Keratinocyte (primary cell): ENCODE measurements around the gene TMOD3.

ENCODE experiments used
- EZH2 ChIP-seq: IDR thresholded peaks from one replicate; pipeline ENCODE4 v1.6.1; 2012; ENCODE audit warnings: inconsistent platforms, mild to moderate bottlenecking, low read length, moderate library complexity
- TF ChIP-seq, protein P1 (sequence below), 3 experiments: IDR thresholded peaks in 1 of 3; conservative IDR thresholded peaks in 1 of 3; optimal IDR thresholded peaks in 1 of 3; 2 replicates in 2 of 3; 3 replicates in 1 of 3; pipeline versions ENCODE3 to v1.5.1; 2011; ENCODE audit warnings: low read length in 3 of 3, mild to moderate bottlenecking in 3 of 3, moderate library complexity in 2 of 3, control low read depth in 1 of 3, inconsistent platforms in 1 of 3; ENCODE audit not compliant: insufficient read depth in 2 of 3; ENCODE audit errors: extremely low read depth in 1 of 3

DNA sequence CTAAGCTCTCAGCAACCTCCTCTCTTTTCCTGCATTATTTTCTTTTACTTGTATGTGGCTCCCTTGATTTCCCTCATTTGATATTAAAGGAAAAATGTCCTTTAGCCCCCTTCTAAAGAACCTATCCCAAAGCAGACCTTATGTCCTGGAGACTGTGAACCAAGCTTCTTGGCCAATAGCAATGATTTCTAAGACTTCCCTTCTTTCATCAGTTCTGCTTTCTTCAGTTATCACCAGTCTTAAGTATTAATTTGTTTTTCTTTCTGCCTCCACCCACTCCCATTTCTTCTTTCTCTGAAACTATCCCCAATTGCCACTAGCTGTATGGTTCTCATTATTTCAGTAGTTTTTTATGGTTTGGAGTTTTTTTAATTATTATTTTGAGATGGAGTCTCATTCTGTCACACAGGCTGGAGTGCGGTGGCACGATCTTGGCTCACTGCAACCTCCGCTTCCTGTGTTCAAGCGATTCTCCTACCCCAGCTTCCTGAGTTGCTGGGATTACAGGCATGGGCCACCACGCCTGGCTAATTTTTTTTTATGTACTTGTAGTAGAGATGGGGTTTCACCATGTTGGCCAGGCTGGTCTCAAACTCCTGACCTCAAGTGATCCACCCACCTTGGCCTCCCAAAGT lies 12.1 kb downstream of the TMOD3 start:
- TF ChIP-seq, protein P1, sequence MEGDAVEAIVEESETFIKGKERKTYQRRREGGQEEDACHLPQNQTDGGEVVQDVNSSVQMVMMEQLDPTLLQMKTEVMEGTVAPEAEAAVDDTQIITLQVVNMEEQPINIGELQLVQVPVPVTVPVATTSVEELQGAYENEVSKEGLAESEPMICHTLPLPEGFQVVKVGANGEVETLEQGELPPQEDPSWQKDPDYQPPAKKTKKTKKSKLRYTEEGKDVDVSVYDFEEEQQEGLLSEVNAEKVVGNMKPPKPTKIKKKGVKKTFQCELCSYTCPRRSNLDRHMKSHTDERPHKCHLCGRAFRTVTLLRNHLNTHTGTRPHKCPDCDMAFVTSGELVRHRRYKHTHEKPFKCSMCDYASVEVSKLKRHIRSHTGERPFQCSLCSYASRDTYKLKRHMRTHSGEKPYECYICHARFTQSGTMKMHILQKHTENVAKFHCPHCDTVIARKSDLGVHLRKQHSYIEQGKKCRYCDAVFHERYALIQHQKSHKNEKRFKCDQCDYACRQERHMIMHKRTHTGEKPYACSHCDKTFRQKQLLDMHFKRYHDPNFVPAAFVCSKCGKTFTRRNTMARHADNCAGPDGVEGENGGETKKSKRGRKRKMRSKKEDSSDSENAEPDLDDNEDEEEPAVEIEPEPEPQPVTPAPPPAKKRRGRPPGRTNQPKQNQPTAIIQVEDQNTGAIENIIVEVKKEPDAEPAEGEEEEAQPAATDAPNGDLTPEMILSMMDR (optimal IDR thresholded peaks at IDR 0.05 in 1 of 3, IDR thresholded peaks at IDR 0.05 in 1 of 3, conservative IDR thresholded peaks at IDR 0.05 in 1 of 3; ENCODE audit: extremely low read depth in 1 of 3, insufficient read depth in 2 of 3, low read length in 3 of 3) = no peak
- TF ChIP-seq EZH2 = no peak
